Measurements from ENCODE around the gene FAM83F. TPM values are rescaled to one million over a fixed set of nuclear protein-coding genes. Genes with fewer than 3 reads are reported as not detected.

The FAM83F gene
- total RNA-seq, 1 experiment from 2014 or later: 8.1 TPM

GRCh38 chr22:40082184-40082583, 87.4 kb downstream of the FAM83F start:
- H4K20me1 ChIP-seq (ENCODE audit: insufficient read depth): peaks cover 20% of the 10 kb centered on the region
- POLR2A ChIA-PET (ENCODE audit: unreplicated experiment): no interaction called here

GRCh38 chr22:40083794-40084193, 89.0 kb downstream of the FAM83F start:
- no peak overlapping the region for H3K27ac ChIP-seq
- no peaks in the 10 kb centered on the region for H3K9me2 ChIP-seq (ENCODE audit: insufficient read depth)
- CTCF ChIA-PET: no interaction called here
- no peak for TF ChIP-seq EZH2 (IDR thresholded peaks at IDR 0.05; ENCODE audit: low read depth)
- TF ChIP-seq, protein P1, sequence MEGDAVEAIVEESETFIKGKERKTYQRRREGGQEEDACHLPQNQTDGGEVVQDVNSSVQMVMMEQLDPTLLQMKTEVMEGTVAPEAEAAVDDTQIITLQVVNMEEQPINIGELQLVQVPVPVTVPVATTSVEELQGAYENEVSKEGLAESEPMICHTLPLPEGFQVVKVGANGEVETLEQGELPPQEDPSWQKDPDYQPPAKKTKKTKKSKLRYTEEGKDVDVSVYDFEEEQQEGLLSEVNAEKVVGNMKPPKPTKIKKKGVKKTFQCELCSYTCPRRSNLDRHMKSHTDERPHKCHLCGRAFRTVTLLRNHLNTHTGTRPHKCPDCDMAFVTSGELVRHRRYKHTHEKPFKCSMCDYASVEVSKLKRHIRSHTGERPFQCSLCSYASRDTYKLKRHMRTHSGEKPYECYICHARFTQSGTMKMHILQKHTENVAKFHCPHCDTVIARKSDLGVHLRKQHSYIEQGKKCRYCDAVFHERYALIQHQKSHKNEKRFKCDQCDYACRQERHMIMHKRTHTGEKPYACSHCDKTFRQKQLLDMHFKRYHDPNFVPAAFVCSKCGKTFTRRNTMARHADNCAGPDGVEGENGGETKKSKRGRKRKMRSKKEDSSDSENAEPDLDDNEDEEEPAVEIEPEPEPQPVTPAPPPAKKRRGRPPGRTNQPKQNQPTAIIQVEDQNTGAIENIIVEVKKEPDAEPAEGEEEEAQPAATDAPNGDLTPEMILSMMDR (conservative IDR thresholded peaks at IDR 0.05): no peak
- no peaks in the 10 kb centered on the region for H3K4me1 ChIP-seq (replicated peaks; ENCODE audit: insufficient read depth)
- H3K9me3 ChIP-seq (ENCODE audit: insufficient read depth, low read depth): no peaks in the 10 kb centered on the region
- BruUV-seq (replicated peaks): no TSS peak
- H3K79me2 ChIP-seq (ENCODE audit: low read depth): peaks cover 23% of the 10 kb centered on the region
- H4K20me1 ChIP-seq (ENCODE audit: insufficient read depth): peaks cover 25% of the 10 kb centered on the region
- H3K36me3 ChIP-seq (ENCODE audit: low read depth): no peaks in the 10 kb centered on the region
- no peak overlapping the region for H3K4me2 ChIP-seq
- no peaks in the 10 kb centered on the region for H3K27me3 ChIP-seq (ENCODE audit: insufficient read depth, low read depth)
- intact Hi-C loops (cut with micrococcal nuclease; ENCODE audit: unreplicated experiment): no loop called here
- POLR2A ChIA-PET (ENCODE audit: unreplicated experiment): interaction anchor here (0.6 kb wide), 1 partner anchor 12 kb away, joined by 4 read pairs; no protein-coding TSS in a partner anchor
- no peak overlapping the region for H3K4me3 ChIP-seq
- no peak overlapping the region for H2AFZ ChIP-seq
- H3F3A ChIP-seq (ENCODE audit: insufficient read depth, low read depth): no peaks in the 10 kb centered on the region
- DNase-seq: no peak

More at GRCh38 chr22:40082184-40082583, 87.4 kb downstream of the FAM83F start:
- Histone ChIP-seq H3K4me2 (no peak overlapping the region), H3K27ac (no peak overlapping the region), H3K9me2 (ENCODE audit: insufficient read depth) (no peaks in the 10 kb centered on the region), H3K79me2 (ENCODE audit: low read depth) (peaks cover 27% of the 10 kb centered on the region), H3F3A (ENCODE audit: insufficient read depth, low read depth) (peaks cover 12% of the 10 kb centered on the region; the same call in 1 of the 2 replicates), H2AFZ (no peak overlapping the region), H3K36me3 (ENCODE audit: low read depth) (no peaks in the 10 kb centered on the region), H3K4me1 (replicated peaks; ENCODE audit: insufficient read depth) (peaks cover 15% of the 10 kb centered on the region), H3K4me3 (no peak overlapping the region), H3K9me3 (ENCODE audit: insufficient read depth, low read depth) (no peaks in the 10 kb centered on the region), H3K27me3 (ENCODE audit: insufficient read depth, low read depth) (no peaks in the 10 kb centered on the region)
- DNase-seq: no peak
- BruUV-seq (replicated peaks): no TSS peak
- TF ChIP-seq EZH2 (IDR thresholded peaks at IDR 0.05; ENCODE audit: low read depth): no peak
- TF ChIP-seq, protein P1 (conservative IDR thresholded peaks at IDR 0.05): no peak
- CTCF ChIA-PET: no interaction called here
- intact Hi-C loops (cut with micrococcal nuclease; ENCODE audit: unreplicated experiment): no loop called here

- no peaks in the 10 kb centered on the region for H3F3A ChIP-seq (ENCODE audit: insufficient read depth, low read depth)
- no peaks in the 10 kb centered on the region for H3K9me2 ChIP-seq (ENCODE audit: insufficient read depth)
- TF ChIP-seq, protein P1 (conservative IDR thresholded peaks at IDR 0.05): no peak
- no peak for TF ChIP-seq EZH2 (IDR thresholded peaks at IDR 0.05; ENCODE audit: low read depth)
- H3K36me3 ChIP-seq (ENCODE audit: low read depth): no peaks in the 10 kb centered on the region
- no peak overlapping the region for H3K4me2 ChIP-seq
- peaks cover 19% of the 10 kb centered on the region for H3K79me2 ChIP-seq (ENCODE audit: low read depth)
- no peaks in the 10 kb centered on the region for H3K9me3 ChIP-seq (ENCODE audit: insufficient read depth, low read depth)
- CTCF ChIA-PET: no interaction called here
- POLR2A ChIA-PET (ENCODE audit: unreplicated experiment): interaction anchor here (0.6 kb wide), 1 partner anchor 12 kb away, joined by 4 read pairs; no protein-coding TSS in a partner anchor
- no peak overlapping the region for H3K4me3 ChIP-seq
- H3K27me3 ChIP-seq (ENCODE audit: insufficient read depth, low read depth): no peaks in the 10 kb centered on the region
- H3K27ac ChIP-seq: no peak overlapping the region
- no TSS peak for BruUV-seq (replicated peaks)
- DNase-seq: no peak
- intact Hi-C loops (cut with micrococcal nuclease; ENCODE audit: unreplicated experiment): no loop called here
- no peaks in the 10 kb centered on the region for H3K4me1 ChIP-seq (replicated peaks; ENCODE audit: insufficient read depth)
- H4K20me1 ChIP-seq (ENCODE audit: insufficient read depth): peaks cover 25% of the 10 kb centered on the region
- no peak overlapping the region for H2AFZ ChIP-seq
These were observed 89.5 kb downstream of the FAM83F start for GRCh38 chr22:40084246-40084645.
